GM18907 (cell line): ENCODE data around the gene CDHR3.
"Not testable (repeated sequence)": the region's sequence is repeated elsewhere in the genome, so short reads cannot be mapped to it uniquely, and the experiment has no call there.

Experiments used
- ATAC-seq: cut with Tn5 transposase; IDR thresholded peaks from one replicate; pipeline ENCODE4 v1.9.1; 2021; ENCODE audit warnings: mild to moderate bottlenecking, moderate library complexity; ENCODE audit not compliant: unreplicated experiment

Gene CDHR3

GRCh38 chr7:105996860-105997737 is 34.0 kb downstream of the CDHR3 start:
- ATAC-seq: no peak

- ATAC-seq: no peak
These were observed 36.2 kb downstream of the CDHR3 start for GRCh38 chr7:105999256-105999655.

GRCh38 chr7:106001196-106001595 is 38.1 kb downstream of the CDHR3 start:
- no peak for ATAC-seq

GRCh38 chr7:106001886-106002285 is 38.8 kb downstream of the CDHR3 start:
- no peak for ATAC-seq

GRCh38 chr7:106003525-106004064 is 40.5 kb downstream of the CDHR3 start:
- ATAC-seq: no peak

GRCh38 chr7:106006906-106007305 is 43.8 kb downstream of the CDHR3 start:
- no peak for ATAC-seq

GRCh38 chr7:106007796-106008195 is 44.7 kb downstream of the CDHR3 start:
- ATAC-seq: not testable (repeated sequence)

GRCh38 chr7:106009503-106010226 is 46.6 kb downstream of the CDHR3 start:
- no peak for ATAC-seq

GRCh38 chr7:106010331-106010730 is 47.3 kb downstream of the CDHR3 start:
- ATAC-seq: no peak

- no peak for ATAC-seq
These were observed 47.8 kb downstream of the CDHR3 start for GRCh38 chr7:106010866-106011265.

- no peak for ATAC-seq
These were observed 49.1 kb downstream of the CDHR3 start for GRCh38 chr7:106012184-106012583.

- ATAC-seq: no peak
These were observed 49.9 kb downstream of the CDHR3 start for GRCh38 chr7:106012935-106013439.

GRCh38 chr7:106015381-106016218 is 52.5 kb downstream of the CDHR3 start:
- no peak for ATAC-seq

- ATAC-seq: no peak
These were observed 53.3 kb downstream of the CDHR3 start for GRCh38 chr7:106016331-106016730.

- no peak for ATAC-seq
These were observed 54.6 kb downstream of the CDHR3 start for GRCh38 chr7:106017657-106018056.

GRCh38 chr7:106018566-106019469 is 55.8 kb downstream of the CDHR3 start:
- no peak for ATAC-seq

- no peak for ATAC-seq
These were observed 56.4 kb downstream of the CDHR3 start for GRCh38 chr7:106019470-106019820.

- ATAC-seq: no peak
These were observed 58.3 kb downstream of the CDHR3 start for GRCh38 chr7:106021151-106022067.
